ENCODE measurements around the gene YWHAQ. TPM values are rescaled to one million over a fixed set of nuclear protein-coding genes. Genes with fewer than 3 reads are reported as not detected.
"Not testable (repeated sequence)": the region's sequence is repeated elsewhere in the genome, so short reads cannot be mapped to it uniquely, and the experiment has no call there.

The YWHAQ gene
- polyA plus RNA-seq, 3 donors, result 382 to 483 (median 439) TPM

DNA sequence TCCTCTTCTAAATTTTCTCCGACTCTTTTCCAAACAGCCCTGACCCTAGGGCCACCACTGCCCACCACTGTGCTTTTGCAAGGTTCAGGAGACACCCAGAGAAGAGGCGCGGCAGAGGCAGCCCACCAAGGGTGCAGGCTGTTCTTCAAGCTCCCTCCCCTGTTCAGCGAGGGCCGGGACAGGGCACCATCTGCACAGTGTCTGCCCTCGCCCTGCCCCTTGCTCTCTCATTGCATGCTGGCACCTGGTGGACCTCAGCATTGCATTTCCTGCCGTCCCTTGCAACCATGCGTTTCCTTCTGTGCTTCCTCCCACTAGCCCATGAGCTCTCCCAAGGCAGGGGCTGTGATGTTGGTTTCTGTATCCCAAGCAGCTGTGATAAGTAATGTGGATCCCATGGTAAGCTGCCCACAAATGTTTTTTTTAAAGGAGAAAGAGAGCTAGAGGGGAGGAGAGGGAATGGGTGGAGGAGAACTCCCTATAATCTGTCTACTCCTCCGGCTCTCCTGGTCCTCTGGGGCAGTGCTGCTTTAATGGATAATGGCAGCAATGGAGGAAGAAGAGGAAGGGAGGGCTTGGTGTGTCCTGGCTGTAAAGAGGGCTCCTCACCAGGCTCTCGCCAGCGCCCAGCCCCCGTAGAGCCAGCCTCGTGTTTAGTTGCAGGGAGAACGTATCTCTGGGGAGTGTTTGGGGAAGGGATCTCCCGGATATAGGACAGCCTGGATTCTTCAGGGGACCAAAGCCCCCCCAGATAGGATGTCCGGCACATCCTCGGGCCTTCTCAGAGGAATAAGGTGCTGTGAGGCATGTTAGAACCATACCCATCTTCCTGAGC, 15.6 kb upstream of the YWHAQ start:
- DNase-seq (ENCODE audit: extremely low read depth in 1 of 11, low read depth in 9 of 11, low spot score in 4 of 11), result no peak

- no peak for DNase-seq (ENCODE audit: extremely low read depth in 1 of 11, low read depth in 9 of 11, low spot score in 4 of 11)
Measured at GRCh38 chr2:9644603-9645002, 13.8 kb upstream of the YWHAQ start.

GRCh38 chr2:9644021-9644420, 13.2 kb upstream of the YWHAQ start:
- DNase-seq (ENCODE audit: extremely low read depth in 1 of 11, low read depth in 9 of 11, low spot score in 4 of 11), result no peak

DNA sequence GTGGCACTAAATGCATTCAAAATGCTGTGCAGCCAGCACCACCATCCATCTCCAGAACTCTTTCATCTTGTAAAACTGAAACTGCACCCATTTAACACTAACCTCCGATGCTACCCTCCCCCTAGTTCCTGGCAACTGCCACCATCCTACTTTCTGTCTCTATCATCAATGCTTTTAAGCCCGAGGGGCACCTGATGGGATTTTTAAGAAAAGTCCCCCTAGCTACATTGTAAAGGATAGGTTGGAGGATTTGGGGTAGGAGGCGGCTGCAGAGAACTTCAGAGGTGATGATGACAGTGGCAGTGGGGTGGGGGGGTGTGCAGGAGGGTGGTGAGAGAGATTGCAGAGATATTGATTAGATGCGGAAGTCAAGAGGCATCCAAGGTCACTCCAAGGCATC, 10.8 kb upstream of the YWHAQ start:
- DNase-seq (ENCODE audit: extremely low read depth in 1 of 11, low read depth in 9 of 11, low spot score in 4 of 11), result no peak

- DNase-seq (ENCODE audit: extremely low read depth in 1 of 11, low read depth in 9 of 11, low spot score in 4 of 11), result no peak
Measured at GRCh38 chr2:9640403-9641104, 9.8 kb upstream of the YWHAQ start.

DNA sequence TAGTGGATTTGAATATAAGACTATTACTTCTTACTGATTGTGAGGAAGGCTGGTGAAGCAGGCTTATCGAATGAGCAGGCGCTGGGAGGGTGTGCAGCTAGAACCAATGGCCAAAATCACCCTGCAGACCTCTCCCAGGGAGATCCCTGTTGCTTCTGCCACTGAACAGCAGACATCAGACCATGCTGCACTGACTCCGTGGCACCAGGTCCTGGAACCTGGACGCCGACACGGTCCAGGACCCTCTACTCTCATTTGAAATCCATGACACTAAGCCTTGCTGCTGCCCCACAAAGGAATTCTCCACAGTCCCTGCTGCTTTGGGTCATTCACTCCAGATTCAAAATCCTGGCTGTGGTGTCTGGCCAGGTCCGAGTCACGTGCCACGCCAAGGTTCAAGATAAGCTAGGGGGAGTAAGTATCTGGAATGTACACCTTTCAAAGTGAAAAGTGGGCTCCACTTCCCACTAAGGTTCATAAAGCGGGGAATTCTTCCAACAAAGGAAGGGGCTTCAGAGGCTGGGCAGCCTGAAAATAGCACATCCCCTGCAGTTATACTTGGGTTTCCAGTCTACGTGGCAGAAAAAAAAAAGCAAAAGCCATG, 9.0 kb upstream of the YWHAQ start:
- no peak for DNase-seq (ENCODE audit: extremely low read depth in 1 of 11, low read depth in 9 of 11, low spot score in 4 of 11)

DNA sequence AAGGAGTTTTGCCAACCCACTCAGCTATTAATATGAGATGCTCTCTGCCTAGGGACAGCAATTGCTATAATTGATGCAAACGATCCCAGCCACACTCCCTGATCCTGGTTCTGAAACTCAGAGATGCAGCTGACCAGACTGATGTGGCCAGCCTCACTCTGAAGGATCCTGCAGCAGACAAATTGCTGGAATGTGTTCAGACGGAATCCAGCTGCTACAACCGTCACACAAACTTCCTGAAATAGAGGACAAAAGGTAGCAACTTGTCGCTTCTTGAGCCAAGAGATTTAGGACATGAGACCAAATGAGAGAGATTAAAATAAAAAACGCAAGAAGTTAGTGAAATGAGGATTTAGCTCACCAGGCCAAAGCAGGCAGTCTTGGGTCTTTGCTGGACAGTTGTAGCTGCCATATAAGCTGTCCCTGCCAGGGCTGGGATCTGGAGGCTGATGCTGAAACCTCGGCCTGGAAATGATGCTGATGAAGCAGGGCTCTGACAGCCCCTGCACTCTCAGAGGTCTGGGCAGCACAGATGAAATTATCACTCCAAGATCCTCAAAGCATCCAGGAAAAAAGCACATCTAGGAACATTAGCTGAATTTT, 8.3 kb upstream of the YWHAQ start:
- peak in 1 of 11 donors; percentile 52 for DNase-seq (ENCODE audit: extremely low read depth in 1 of 11, low read depth in 9 of 11, low spot score in 4 of 11)

DNA sequence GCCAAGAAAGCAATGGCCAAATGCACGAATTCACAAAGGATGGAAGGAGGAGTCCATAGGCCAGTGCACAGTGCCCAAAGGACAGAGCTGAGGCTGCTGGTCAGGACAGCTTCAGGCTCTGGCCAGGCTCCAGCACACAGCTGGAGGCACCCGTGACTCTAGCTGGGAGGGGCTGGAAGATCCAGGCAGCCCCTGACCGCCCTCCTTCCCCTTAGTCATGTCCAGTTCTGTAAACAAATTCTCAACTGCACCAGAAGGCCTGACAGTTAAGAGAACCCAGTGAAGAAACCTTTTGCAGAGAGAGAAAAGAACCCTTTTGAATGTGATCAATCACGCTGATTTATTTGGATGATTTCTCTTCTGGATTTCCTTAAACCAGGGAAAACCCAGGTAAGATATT, 7.7 kb upstream of the YWHAQ start:
- peak in 2 of 11 donors; percentile 64 to 66 for DNase-seq (ENCODE audit: extremely low read depth in 1 of 11, low read depth in 9 of 11, low spot score in 4 of 11)

DNA sequence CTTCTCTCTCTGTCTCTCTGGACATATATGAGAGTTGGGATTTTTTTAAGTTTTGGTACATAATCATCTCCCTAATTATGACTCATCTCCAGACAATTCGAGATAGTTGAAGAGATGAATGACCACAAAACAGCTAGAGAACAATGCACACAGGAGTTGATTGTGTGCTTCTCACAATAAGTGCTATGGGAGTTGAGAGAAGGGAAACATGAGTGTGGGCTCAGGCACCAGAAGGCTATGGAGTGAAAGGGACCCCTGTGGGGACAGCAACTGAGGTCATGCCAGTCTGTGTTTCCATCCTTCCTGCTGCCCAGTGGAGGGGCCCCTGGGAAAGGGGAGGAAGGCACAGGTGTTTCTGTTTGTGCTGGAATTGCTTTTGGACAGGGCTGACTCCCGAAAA, 6.5 kb upstream of the YWHAQ start:
- no peak for DNase-seq (ENCODE audit: extremely low read depth in 1 of 11, low read depth in 9 of 11, low spot score in 4 of 11)

GRCh38 chr2:9634133-9634532, 3.3 kb upstream of the YWHAQ start:
- no peak for DNase-seq (ENCODE audit: extremely low read depth in 1 of 11, low read depth in 9 of 11, low spot score in 4 of 11)

DNA sequence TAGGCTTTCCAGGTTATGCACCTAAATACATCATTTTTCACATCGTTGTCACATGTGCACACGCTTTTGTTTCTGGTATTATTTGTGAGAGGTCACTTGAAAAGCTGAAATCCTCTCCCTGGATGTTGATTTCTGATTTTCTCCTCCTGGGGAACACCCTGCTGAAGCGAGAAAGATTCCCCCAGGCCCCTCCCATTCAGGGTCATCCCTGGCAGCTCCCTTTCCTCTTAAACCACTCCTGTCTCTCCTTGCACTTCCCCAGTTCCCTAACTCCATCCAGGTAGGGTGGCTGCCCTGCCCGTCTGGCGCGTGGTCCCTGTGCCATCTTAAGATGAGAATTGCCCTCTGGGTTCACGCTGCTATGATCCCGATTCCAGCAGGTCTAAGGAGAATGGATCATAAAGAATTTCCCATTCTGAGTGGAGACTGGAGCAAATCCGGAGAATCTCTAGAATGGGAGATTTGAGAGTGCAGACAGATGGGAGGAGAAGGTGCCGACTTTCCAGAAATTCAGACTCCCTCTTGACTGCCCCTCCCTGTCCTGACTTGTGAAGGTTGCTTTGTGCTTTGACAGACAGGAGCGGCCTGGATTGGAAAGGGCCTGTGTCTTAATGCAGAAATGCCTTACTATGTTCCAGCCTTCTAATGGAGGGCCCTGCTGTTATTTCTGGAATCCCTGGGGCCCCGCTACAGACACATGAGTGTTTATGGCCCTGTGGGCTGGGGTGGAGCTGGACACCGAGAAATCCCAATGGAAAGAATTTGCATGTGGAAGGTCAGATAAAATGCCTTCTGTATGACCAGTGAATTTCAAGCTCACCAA, 1.3 kb upstream of the YWHAQ start:
- DNase-seq (ENCODE audit: extremely low read depth in 1 of 11, low read depth in 9 of 11, low spot score in 4 of 11), result no peak

- DNase-seq (ENCODE audit: extremely low read depth in 1 of 11, low read depth in 9 of 11, low spot score in 4 of 11), result no peak
Measured at GRCh38 chr2:9631553-9631819, 689 bp upstream of the YWHAQ start.

DNA sequence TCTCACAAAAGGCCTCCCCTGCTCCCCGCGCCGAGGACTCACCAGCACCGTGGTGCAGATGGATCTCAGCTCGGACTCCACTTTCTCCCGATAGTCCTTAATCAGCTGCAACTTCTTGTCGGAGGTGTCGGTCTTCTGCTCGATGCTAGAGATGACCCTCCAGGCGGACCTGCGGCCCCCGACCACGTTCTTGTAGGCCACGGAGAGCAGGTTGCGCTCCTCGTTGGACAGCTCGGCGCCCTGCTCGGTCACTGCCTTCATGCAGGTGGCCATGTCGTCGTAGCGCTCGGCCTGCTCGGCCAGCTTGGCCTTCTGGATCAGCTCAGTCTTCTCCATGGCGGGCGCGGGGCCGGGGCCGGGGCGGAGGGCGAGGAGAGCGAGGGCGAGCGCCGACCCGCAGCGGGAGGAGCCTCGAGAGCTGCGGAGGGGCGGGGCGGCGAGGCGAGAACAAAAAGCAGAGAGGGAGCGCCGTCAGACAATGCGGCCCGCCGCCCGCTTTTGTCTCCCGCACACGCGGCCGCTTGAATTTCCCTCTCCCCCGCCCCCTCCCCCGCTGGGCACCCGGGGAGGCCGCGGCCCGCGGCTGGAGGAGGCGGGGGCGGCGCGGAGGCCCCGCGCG, 571 bp downstream of the YWHAQ start:
- DNase-seq (ENCODE audit: extremely low read depth in 1 of 11, low read depth in 9 of 11, low spot score in 4 of 11), result peak in 4 of 11 donors; percentile 67 to 78 (median 68)

- DNase-seq (ENCODE audit: extremely low read depth in 1 of 11, low read depth in 9 of 11, low spot score in 4 of 11), result no peak
Measured at GRCh38 chr2:9629222-9630116, 1.3 kb downstream of the YWHAQ start.

- no peak for DNase-seq (ENCODE audit: extremely low read depth in 1 of 11, low read depth in 9 of 11, low spot score in 4 of 11)
Measured at GRCh38 chr2:9627310-9627709, 3.5 kb downstream of the YWHAQ start.

DNA sequence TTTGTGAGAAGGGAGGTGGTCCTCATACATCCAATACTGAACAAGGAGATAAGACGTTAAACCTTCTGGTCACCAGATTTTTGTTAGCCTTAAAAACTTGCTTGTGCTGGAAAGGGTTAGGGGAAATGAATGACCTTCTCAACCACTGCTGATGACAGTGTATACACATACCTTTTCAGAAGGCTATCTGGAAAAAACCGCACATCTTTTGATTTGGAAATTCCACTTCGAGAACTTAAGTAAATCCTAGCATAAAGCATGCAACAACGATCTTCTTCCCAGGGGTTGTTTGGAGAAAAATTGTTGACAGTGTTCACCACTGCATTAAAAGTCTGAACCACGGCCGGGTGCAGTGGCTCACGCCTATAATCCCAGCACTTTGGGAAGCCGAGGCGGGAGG, 7.6 kb downstream of the YWHAQ start:
- no peak for DNase-seq (ENCODE audit: extremely low read depth in 1 of 11, low read depth in 9 of 11, low spot score in 4 of 11)

DNA sequence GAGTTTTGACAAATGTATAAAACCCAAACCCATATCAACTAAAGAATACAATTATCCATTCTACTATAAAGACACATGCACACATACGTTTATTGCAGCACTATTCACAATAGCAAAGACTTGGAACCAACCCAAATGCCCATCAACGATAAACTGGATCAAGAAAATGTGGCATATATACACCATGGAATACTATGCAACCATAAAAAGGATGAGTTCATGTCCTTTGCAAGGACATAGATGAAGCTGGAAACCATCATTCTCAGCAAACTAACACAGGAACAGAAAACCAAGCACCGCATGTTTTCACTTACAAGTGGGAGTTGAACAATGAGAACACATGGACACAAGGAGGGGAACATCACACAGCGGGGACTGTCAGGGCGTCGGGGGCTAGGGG, 9.1 kb downstream of the YWHAQ start:
- not testable (repeated sequence) for DNase-seq (ENCODE audit: extremely low read depth in 1 of 11, low read depth in 9 of 11, low spot score in 4 of 11)

GRCh38 chr2:9618410-9618809, 12.4 kb downstream of the YWHAQ start:
- no peak for DNase-seq (ENCODE audit: extremely low read depth in 1 of 11, low read depth in 9 of 11, low spot score in 4 of 11)
